Measurements from ENCODE around the gene CD22. TPM values are rescaled to one million over a fixed set of nuclear protein-coding genes. Genes with fewer than 3 reads are reported as not detected.

Gene CD22
- total RNA-seq, 1 experiment from 2014 or later: not detected

GRCh38 chr19:35296644-35297514 is 32.1 kb upstream of the CD22 start:
- no peaks in the 10 kb centered on the region for H3K9me3 Mint-ChIP-seq (ENCODE audit: unreplicated experiment)
- Histone ChIP-seq H3K4me1 (peaks cover 4% of the 10 kb centered on the region; the same call in 1 of the 2 replicates), H3K9me3 (no peaks in the 10 kb centered on the region), H3K36me3 (ENCODE audit: control insufficient read depth, insufficient read depth, low read length) (no peaks in the 10 kb centered on the region), H3K27me3 (replicated peaks; ENCODE audit: control insufficient read depth, insufficient read depth, low read length) (no peaks in the 10 kb centered on the region), H3K4me3 (ENCODE audit: low read depth, low read length) (no peak overlapping the region)
- H3K27me3 Mint-ChIP-seq (ENCODE audit: insufficient read depth, unreplicated experiment): peaks cover 7% of the 10 kb centered on the region
- TF ChIP-seq, protein P1, sequence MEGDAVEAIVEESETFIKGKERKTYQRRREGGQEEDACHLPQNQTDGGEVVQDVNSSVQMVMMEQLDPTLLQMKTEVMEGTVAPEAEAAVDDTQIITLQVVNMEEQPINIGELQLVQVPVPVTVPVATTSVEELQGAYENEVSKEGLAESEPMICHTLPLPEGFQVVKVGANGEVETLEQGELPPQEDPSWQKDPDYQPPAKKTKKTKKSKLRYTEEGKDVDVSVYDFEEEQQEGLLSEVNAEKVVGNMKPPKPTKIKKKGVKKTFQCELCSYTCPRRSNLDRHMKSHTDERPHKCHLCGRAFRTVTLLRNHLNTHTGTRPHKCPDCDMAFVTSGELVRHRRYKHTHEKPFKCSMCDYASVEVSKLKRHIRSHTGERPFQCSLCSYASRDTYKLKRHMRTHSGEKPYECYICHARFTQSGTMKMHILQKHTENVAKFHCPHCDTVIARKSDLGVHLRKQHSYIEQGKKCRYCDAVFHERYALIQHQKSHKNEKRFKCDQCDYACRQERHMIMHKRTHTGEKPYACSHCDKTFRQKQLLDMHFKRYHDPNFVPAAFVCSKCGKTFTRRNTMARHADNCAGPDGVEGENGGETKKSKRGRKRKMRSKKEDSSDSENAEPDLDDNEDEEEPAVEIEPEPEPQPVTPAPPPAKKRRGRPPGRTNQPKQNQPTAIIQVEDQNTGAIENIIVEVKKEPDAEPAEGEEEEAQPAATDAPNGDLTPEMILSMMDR (IDR thresholded peaks at IDR 0.05; ENCODE audit: insufficient read depth in 1 of 2, low read depth in 1 of 2, low read length in 1 of 2, severe bottlenecking in 1 of 2, unreplicated experiment in 1 of 2): no peak
- H3K4me1 Mint-ChIP-seq (ENCODE audit: low read depth, unreplicated experiment): no peaks in the 10 kb centered on the region
- intact Hi-C loops (cut with micrococcal nuclease; ENCODE audit: unreplicated experiment): no loop called here
- BruUV-seq (replicated peaks): no TSS peak
- no peak overlapping the region for H3K27ac Mint-ChIP-seq (ENCODE audit: unreplicated experiment)
- ChIA-PET CTCF (no interaction called here), POLR2A (no interaction called here)
- no peaks in the 10 kb centered on the region for H3K36me3 Mint-ChIP-seq (ENCODE audit: insufficient read depth, unreplicated experiment)
- DNase-seq: no peak
- no peak overlapping the region for H3K4me3 Mint-ChIP-seq (ENCODE audit: unreplicated experiment)

GRCh38 chr19:35297515-35297848 is 31.5 kb upstream of the CD22 start:
- H3K4me3 ChIP-seq (ENCODE audit: low read depth, low read length): no peak overlapping the region
- intact Hi-C loops (cut with micrococcal nuclease; ENCODE audit: unreplicated experiment): no loop called here

DNA sequence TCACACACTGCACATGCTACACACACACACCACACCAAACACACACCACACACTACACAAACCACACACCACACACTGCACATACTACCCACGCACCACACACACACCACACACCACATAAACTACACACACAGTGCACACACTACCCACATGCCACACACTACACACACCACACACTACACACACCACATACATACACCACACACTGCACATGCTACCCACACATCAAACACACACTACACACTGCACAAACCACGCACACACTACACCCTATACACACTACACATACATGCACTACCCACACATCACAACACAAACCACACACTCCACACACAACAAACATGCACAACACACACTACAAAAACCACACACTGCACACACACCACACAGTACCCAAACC is 31.1 kb upstream of the CD22 start:
- no peaks in the 10 kb centered on the region for H3K9me3 Mint-ChIP-seq (ENCODE audit: unreplicated experiment)

More at GRCh38 chr19:35297515-35297848, 31.5 kb upstream of the CD22 start:
- Mint-ChIP-seq H3K4me1 (ENCODE audit: low read depth, unreplicated experiment) (no peaks in the 10 kb centered on the region), H3K36me3 (ENCODE audit: insufficient read depth, unreplicated experiment) (no peaks in the 10 kb centered on the region), H3K9me3 (ENCODE audit: unreplicated experiment) (no peaks in the 10 kb centered on the region), H3K27me3 (ENCODE audit: insufficient read depth, unreplicated experiment) (peaks cover 7% of the 10 kb centered on the region), H3K27ac (ENCODE audit: unreplicated experiment) (no peak overlapping the region), H3K4me3 (ENCODE audit: unreplicated experiment) (no peak overlapping the region)
- ChIA-PET CTCF (no interaction called here), POLR2A (no interaction called here)
- Histone ChIP-seq H3K27me3 (replicated peaks; ENCODE audit: control insufficient read depth, insufficient read depth, low read length) (no peaks in the 10 kb centered on the region), H3K9me3 (no peaks in the 10 kb centered on the region), H3K36me3 (ENCODE audit: control insufficient read depth, insufficient read depth, low read length) (no peaks in the 10 kb centered on the region), H3K4me1 (peaks cover 4% of the 10 kb centered on the region; the same call in 1 of the 2 replicates)
- TF ChIP-seq, protein P1 (IDR thresholded peaks at IDR 0.05; ENCODE audit: insufficient read depth in 1 of 2, low read depth in 1 of 2, low read length in 1 of 2, severe bottlenecking in 1 of 2, unreplicated experiment in 1 of 2): no peak
- BruUV-seq (replicated peaks): no TSS peak
- no peak for DNase-seq

More for the DNA sequence above, 31.1 kb upstream of the CD22 start:
- H3K9me3 ChIP-seq: no peaks in the 10 kb centered on the region
- H3K36me3 ChIP-seq (ENCODE audit: control insufficient read depth, insufficient read depth, low read length): no peaks in the 10 kb centered on the region
- H3K4me3 ChIP-seq (ENCODE audit: low read depth, low read length): no peak overlapping the region
- intact Hi-C loops (cut with micrococcal nuclease; ENCODE audit: unreplicated experiment): no loop called here
- Mint-ChIP-seq H3K36me3 (ENCODE audit: insufficient read depth, unreplicated experiment) (no peaks in the 10 kb centered on the region), H3K4me3 (ENCODE audit: unreplicated experiment) (no peak overlapping the region), H3K27ac (ENCODE audit: unreplicated experiment) (no peak overlapping the region), H3K27me3 (ENCODE audit: insufficient read depth, unreplicated experiment) (peaks cover 4% of the 10 kb centered on the region), H3K4me1 (ENCODE audit: low read depth, unreplicated experiment) (no peaks in the 10 kb centered on the region)
- H3K27me3 ChIP-seq (replicated peaks; ENCODE audit: control insufficient read depth, insufficient read depth, low read length): no peaks in the 10 kb centered on the region
- ChIA-PET POLR2A (no interaction called here), CTCF (no interaction called here)
- TF ChIP-seq, protein P1 (IDR thresholded peaks at IDR 0.05; ENCODE audit: insufficient read depth in 1 of 2, low read depth in 1 of 2, low read length in 1 of 2, severe bottlenecking in 1 of 2, unreplicated experiment in 1 of 2): no peak
- no peak for DNase-seq
- H3K4me1 ChIP-seq: peaks cover 4% of the 10 kb centered on the region; the same call in 1 of the 2 replicates
- BruUV-seq (replicated peaks): no TSS peak
